Measurements from ENCODE around the gene RAX. TPM values are rescaled to one million over a fixed set of nuclear protein-coding genes. Genes with fewer than 3 reads are reported as not detected.

The RAX gene
- polyA plus RNA-seq, 1 donor (not counting 4 experiments of a cell fraction or from before 2014, with no cell fraction given) = not detected

- H3K9me3 ChIP-seq (ENCODE audit: control insufficient read depth, low read depth, low read length) = no peaks in the 10 kb centered on the region
- no peak for FAIRE-seq
- no peak overlapping the region for H3K9ac ChIP-seq (ENCODE audit: control insufficient read depth, extremely low read depth, insufficient read depth, low read length)
- peaks cover 16% of the 10 kb centered on the region for H3K4me1 ChIP-seq (ENCODE audit: control insufficient read depth, extremely low read depth, insufficient read depth, low read length)
- H3K79me2 ChIP-seq (ENCODE audit: control insufficient read depth, insufficient read depth, low read length) = no peaks in the 10 kb centered on the region
- no peaks in the 10 kb centered on the region for H3K36me3 ChIP-seq (ENCODE audit: control insufficient read depth in 2 of 2, extremely low read depth in 1 of 2, insufficient read depth in 2 of 2, low read length in 2 of 2)
- peaks cover 99% of the 10 kb centered on the region for H3K27me3 ChIP-seq (ENCODE audit: control insufficient read depth, extremely low read depth, insufficient read depth, low read length)
- H3K27ac ChIP-seq (ENCODE audit: control insufficient read depth, insufficient read depth, low read length) = no peak overlapping the region
- H4K20me1 ChIP-seq (ENCODE audit: control insufficient read depth, extremely low read depth, insufficient read depth, low read length) = peaks cover 5% of the 10 kb centered on the region
- H3K4me3 ChIP-seq (ENCODE audit: control insufficient read depth in 2 of 3, extremely low read depth in 1 of 3, insufficient read depth in 2 of 3, low read depth in 1 of 3, low read length in 3 of 3) = peak overlapping the region in 1 of 3 experiments; percentile 37
- no peak overlapping the region for H2AFZ ChIP-seq (ENCODE audit: control insufficient read depth, low read length)
- H3K9me1 ChIP-seq (ENCODE audit: control insufficient read depth, extremely low read depth, insufficient read depth, low read length) = peaks cover 2% of the 10 kb centered on the region
- DNase-seq (ENCODE audit: low read depth, low spot score) = no peak
- dilution Hi-C loops (cut with MboI; ENCODE audit: extremely low pct_ligation_motif_present, low sequenced_read_pairs) = no loop called here
- peak overlapping the region; percentile 19 for H3K4me2 ChIP-seq (ENCODE audit: control insufficient read depth, extremely low read depth, insufficient read depth, low read depth, low read length)
- TF ChIP-seq EZH2 (IDR thresholded peaks at IDR 0.05; ENCODE audit: low read length) (peak; percentile 86), CTCF (optimal IDR thresholded peaks at IDR 0.05 in 1 of 3, IDR thresholded peaks at IDR 0.05 in 1 of 3, conservative IDR thresholded peaks at IDR 0.05 in 1 of 3; ENCODE audit: extremely low read depth in 1 of 3, insufficient read depth in 2 of 3, low read length in 3 of 3) (peak in 1 of 3 experiments; percentile 16)
Observed at GRCh38 chr18:59267503-59268126, 5.6 kb downstream of the RAX start.

GRCh38 chr18:59266886-59267502 is 6.3 kb downstream of the RAX start:
- Histone ChIP-seq H3K27me3 (ENCODE audit: control insufficient read depth, extremely low read depth, insufficient read depth, low read length) (peaks cover 94% of the 10 kb centered on the region), H4K20me1 (ENCODE audit: control insufficient read depth, extremely low read depth, insufficient read depth, low read length) (peaks cover 5% of the 10 kb centered on the region), H3K36me3 (ENCODE audit: control insufficient read depth in 2 of 2, extremely low read depth in 1 of 2, insufficient read depth in 2 of 2, low read length in 2 of 2) (no peaks in the 10 kb centered on the region), H3K4me3 (ENCODE audit: control insufficient read depth in 2 of 3, extremely low read depth in 1 of 3, insufficient read depth in 2 of 3, low read depth in 1 of 3, low read length in 3 of 3) (no peak overlapping the region), H3K4me2 (ENCODE audit: control insufficient read depth, extremely low read depth, insufficient read depth, low read depth, low read length) (no peak overlapping the region), H3K9me1 (ENCODE audit: control insufficient read depth, extremely low read depth, insufficient read depth, low read length) (peaks cover 2% of the 10 kb centered on the region), H3K4me1 (ENCODE audit: control insufficient read depth, extremely low read depth, insufficient read depth, low read length) (peaks cover 16% of the 10 kb centered on the region), H3K27ac (ENCODE audit: control insufficient read depth, insufficient read depth, low read length) (no peak overlapping the region), H2AFZ (ENCODE audit: control insufficient read depth, low read length) (no peak overlapping the region), H3K9me3 (ENCODE audit: control insufficient read depth, low read depth, low read length) (no peaks in the 10 kb centered on the region), H3K9ac (ENCODE audit: control insufficient read depth, extremely low read depth, insufficient read depth, low read length) (no peak overlapping the region), H3K79me2 (ENCODE audit: control insufficient read depth, insufficient read depth, low read length) (no peaks in the 10 kb centered on the region)
- dilution Hi-C loops (cut with MboI; ENCODE audit: extremely low pct_ligation_motif_present, low sequenced_read_pairs) = no loop called here
- DNase-seq (ENCODE audit: low read depth, low spot score) (no peak), FAIRE-seq (no peak)
- TF ChIP-seq EZH2 (IDR thresholded peaks at IDR 0.05; ENCODE audit: low read length) = no peak
- no peak for TF ChIP-seq CTCF (optimal IDR thresholded peaks at IDR 0.05 in 1 of 3, IDR thresholded peaks at IDR 0.05 in 1 of 3, conservative IDR thresholded peaks at IDR 0.05 in 1 of 3; ENCODE audit: extremely low read depth in 1 of 3, insufficient read depth in 2 of 3, low read length in 3 of 3)

Measured in keratinocyte (primary cell).